SU-DHL-6 (cell line): Measurements from ENCODE around the gene AACS.
"Not testable (repeated sequence)": the region's sequence is repeated elsewhere in the genome, so short reads cannot be mapped to it uniquely, and the experiment has no call there.

Experiments
- H2AFZ ChIP-seq: fragments of 200-600 bp; sonication (generic); 2 replicates; pipeline ENCODE4 v1.6.1; 2014; ENCODE audit warnings: low read depth, mild to moderate bottlenecking, moderate library complexity, mixed read lengths, antibody characterized with exemption, low read length; ENCODE audit not compliant: severe bottlenecking
- H3F3A ChIP-seq: fragments of 200-600 bp; shearing (Covaris generic); 2 replicates; pipeline ENCODE4 v1.6.0; 2016; ENCODE audit warnings: antibody characterized with exemption, mild to moderate bottlenecking; ENCODE audit not compliant: insufficient read depth
- H3K27ac ChIP-seq: fragments of 200-600 bp; sonication (generic); 2 replicates; pipeline ENCODE4 v1.5.1; 2016; ENCODE audit warnings: low read depth, mild to moderate bottlenecking, low read length, moderate library complexity, mixed read lengths
- H3K27me3 ChIP-seq: fragments of 200-600 bp; sonication (generic), shearing (Covaris generic); 2 replicates; pipeline ENCODE4 v1.6.0; 2014; ENCODE audit warnings: mild to moderate bottlenecking, low read length
- H3K36me3 ChIP-seq: fragments of 200-600 bp; sonication (generic); 2 replicates; pipeline ENCODE4 v1.6.1; 2014; ENCODE audit warnings: mild to moderate bottlenecking, low read length, mixed read lengths
- H3K4me2 ChIP-seq: fragments of 300-600, 200-600 bp; shearing (Covaris generic), sonication (generic); 2 replicates; pipeline ENCODE4 v1.6.0; 2014; ENCODE audit warnings: low read length, low read depth, mild to moderate bottlenecking; ENCODE audit not compliant: poor library complexity, severe bottlenecking
- H3K4me3 ChIP-seq: fragments of 200-600 bp; sonication (generic); 2 replicates; pipeline ENCODE4 v1.5.1; 2014; ENCODE audit warnings: antibody characterized with exemption, low read length, mild to moderate bottlenecking, mixed read lengths; ENCODE audit not compliant: insufficient read depth, poor library complexity, severe bottlenecking
- H3K79me2 ChIP-seq: fragments of 200-600 bp; sonication (generic); 2 replicates; pipeline ENCODE4 v1.6.1; 2014; ENCODE audit warnings: mild to moderate bottlenecking, low read length, moderate library complexity; ENCODE audit not compliant: insufficient read depth
- H3K9ac ChIP-seq: fragments of 200-600 bp; sonication (generic); 2 replicates; pipeline ENCODE4 v1.7.0; 2014; ENCODE audit warnings: mild to moderate bottlenecking, low read length
- H3K9me2 ChIP-seq: fragments of 200-600 bp; sonication (generic); replicated peaks from 2 replicates; pipeline ENCODE4 v1.6.1; 2014; ENCODE audit warnings: low read length; ENCODE audit not compliant: insufficient read depth
- H3K9me3 ChIP-seq: fragments of 200-600 bp; sonication (generic); 2 replicates; pipeline ENCODE4 v1.6.1; 2014; ENCODE audit warnings: low read length, mixed read lengths; ENCODE audit not compliant: insufficient read depth
- H4K20me1 ChIP-seq: fragments of 200-600 bp; sonication (generic); 2 replicates; pipeline ENCODE4 v1.6.1; 2014; ENCODE audit warnings: low read depth, mild to moderate bottlenecking, antibody characterized with exemption, low read length, moderate library complexity, mixed read lengths
- EZH2phosphoT487 ChIP-seq: fragments of 200-600 bp; sonication (generic), shearing (Covaris generic); conservative IDR thresholded peaks from 2 replicates; pipeline ENCODE4 v1.6.1; 2018; ENCODE audit warnings: mild to moderate bottlenecking, antibody characterized with exemption, low read length, moderate library complexity, mixed read lengths
- TF ChIP-seq, protein P1 (sequence below): fragments of 200-600 bp; sonication (generic); IDR thresholded peaks from one replicate; pipeline ENCODE4 v1.5.1; 2017; ENCODE audit warnings: antibody characterized with exemption, mild to moderate bottlenecking, low read length, moderate library complexity; ENCODE audit not compliant: insufficient read depth, poor library complexity, severe bottlenecking

AACS gene

DNA sequence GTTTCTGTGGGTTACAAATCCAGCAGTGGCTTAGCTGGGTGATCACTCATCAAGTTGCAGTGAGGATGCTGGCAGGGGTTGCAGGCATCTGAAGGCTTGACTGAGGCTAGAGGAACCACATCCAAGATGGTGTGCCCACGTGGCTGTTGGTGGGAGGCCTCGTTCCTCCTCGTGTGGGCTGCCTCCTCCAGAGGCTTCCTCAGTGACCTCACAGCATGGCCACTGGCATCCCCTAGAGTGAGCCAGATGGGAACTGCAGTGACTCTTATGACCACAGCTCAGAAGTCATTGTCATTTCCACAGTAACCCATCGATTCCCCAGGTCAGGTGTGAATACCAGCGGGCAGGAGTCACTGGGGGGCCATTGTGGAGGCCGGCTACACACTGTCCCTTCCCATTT is 17.8 kb downstream of the AACS start:
- Histone ChIP-seq H3K9me2 (no peaks in the 10 kb centered on the region), H4K20me1 (no peaks in the 10 kb centered on the region), H3F3A (0 out of 2 replicates have a peak, but pooled peaks cover 8% of the 10 kb centered on the region), H3K27ac (no peak overlapping the region), H3K9ac (no peak overlapping the region), H3K9me3 (no peaks in the 10 kb centered on the region), H2AFZ (no peak overlapping the region), H3K4me2 (no peak overlapping the region), H3K4me3 (no peak overlapping the region), H3K27me3 (no peaks in the 10 kb centered on the region), H3K79me2 (no peaks in the 10 kb centered on the region), H3K36me3 (no peaks in the 10 kb centered on the region)
- TF ChIP-seq, protein P1, sequence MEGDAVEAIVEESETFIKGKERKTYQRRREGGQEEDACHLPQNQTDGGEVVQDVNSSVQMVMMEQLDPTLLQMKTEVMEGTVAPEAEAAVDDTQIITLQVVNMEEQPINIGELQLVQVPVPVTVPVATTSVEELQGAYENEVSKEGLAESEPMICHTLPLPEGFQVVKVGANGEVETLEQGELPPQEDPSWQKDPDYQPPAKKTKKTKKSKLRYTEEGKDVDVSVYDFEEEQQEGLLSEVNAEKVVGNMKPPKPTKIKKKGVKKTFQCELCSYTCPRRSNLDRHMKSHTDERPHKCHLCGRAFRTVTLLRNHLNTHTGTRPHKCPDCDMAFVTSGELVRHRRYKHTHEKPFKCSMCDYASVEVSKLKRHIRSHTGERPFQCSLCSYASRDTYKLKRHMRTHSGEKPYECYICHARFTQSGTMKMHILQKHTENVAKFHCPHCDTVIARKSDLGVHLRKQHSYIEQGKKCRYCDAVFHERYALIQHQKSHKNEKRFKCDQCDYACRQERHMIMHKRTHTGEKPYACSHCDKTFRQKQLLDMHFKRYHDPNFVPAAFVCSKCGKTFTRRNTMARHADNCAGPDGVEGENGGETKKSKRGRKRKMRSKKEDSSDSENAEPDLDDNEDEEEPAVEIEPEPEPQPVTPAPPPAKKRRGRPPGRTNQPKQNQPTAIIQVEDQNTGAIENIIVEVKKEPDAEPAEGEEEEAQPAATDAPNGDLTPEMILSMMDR: no peak
- TF ChIP-seq EZH2phosphoT487: no peak

DNA sequence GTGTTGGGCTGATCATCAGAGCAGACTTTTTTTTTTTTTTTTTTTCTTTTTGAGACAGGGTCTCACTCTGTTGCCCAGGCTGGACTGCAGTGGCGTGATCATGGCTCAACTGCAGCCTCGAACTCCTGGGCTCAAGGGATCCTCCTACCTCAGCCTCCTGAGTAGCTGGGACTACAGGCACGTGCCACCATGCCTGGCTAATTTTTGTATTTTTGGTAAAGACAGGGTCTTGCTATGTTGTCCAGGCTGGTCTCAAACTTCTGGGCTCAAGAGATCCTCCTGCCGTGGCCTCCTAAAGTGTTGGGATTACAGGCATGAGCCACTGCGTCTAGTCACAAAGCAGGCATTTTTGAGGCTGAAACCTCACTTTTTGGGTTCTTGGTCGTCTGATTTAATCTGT is 23.0 kb downstream of the AACS start:
- not testable (repeated sequence) for H3K4me3 ChIP-seq, H3K27me3 ChIP-seq, H3K79me2 ChIP-seq, H3K4me2 ChIP-seq, H3K27ac ChIP-seq, H3K9me2 ChIP-seq, H3K9me3 ChIP-seq, H2AFZ ChIP-seq, H3K9ac ChIP-seq, H3K36me3 ChIP-seq, H4K20me1 ChIP-seq, H3F3A ChIP-seq

DNA sequence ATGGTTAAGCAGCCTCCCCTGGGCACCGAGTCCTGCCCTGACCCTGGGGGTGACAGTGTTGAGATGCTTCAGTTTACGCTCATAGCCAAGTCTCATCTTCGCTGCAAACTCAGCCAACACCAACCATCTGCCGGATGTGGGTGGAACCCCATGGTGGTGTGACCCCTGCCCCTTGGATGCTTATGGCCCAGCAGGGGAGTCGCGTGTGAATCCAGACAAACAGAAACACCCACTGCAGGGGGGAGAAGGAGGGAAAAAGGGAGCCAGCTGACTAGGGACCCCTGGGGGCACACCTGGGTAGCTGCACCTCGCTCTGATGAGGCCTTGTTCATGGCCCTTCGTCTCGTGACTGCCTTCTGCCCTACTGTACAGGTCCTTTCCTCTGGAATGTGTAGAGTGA is 23.8 kb downstream of the AACS start:
- H3K4me3 ChIP-seq: no peak overlapping the region
- no peaks in the 10 kb centered on the region for H3K9me3 ChIP-seq
- H3F3A ChIP-seq: no peaks in the 10 kb centered on the region
- H3K4me2 ChIP-seq: no peak overlapping the region
- no peak overlapping the region for H3K27ac ChIP-seq
- no peaks in the 10 kb centered on the region for H3K79me2 ChIP-seq
- no peaks in the 10 kb centered on the region for H3K36me3 ChIP-seq
- H3K27me3 ChIP-seq: no peaks in the 10 kb centered on the region
- H3K9ac ChIP-seq: no peak overlapping the region
- no peak overlapping the region for H2AFZ ChIP-seq
- TF ChIP-seq, protein P1: no peak
- no peaks in the 10 kb centered on the region for H3K9me2 ChIP-seq
- H4K20me1 ChIP-seq: no peaks in the 10 kb centered on the region

DNA sequence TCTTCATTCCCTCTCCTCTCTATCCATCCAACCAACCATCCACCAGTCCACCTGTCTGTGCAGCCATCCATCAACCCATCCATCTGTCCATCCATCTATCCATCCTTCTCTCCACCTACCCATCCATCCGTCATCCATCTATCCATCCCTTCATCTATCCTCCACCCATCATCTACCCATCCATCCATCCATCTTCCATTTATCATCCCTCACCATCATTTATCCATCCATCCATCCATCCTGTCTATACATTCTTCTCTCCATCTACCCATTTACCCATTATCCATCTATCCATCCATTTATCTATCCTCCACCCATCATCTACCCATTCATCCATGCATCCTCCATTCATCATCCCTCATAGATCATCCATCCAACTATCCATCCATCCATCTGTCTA is 24.4 kb downstream of the AACS start:
- no peak overlapping the region for H3K4me2 ChIP-seq
- H3K9ac ChIP-seq: no peak overlapping the region
- H3K9me2 ChIP-seq: no peaks in the 10 kb centered on the region
- no peaks in the 10 kb centered on the region for H3F3A ChIP-seq
- H3K4me3 ChIP-seq: no peak overlapping the region
- no peaks in the 10 kb centered on the region for H3K79me2 ChIP-seq
- no peaks in the 10 kb centered on the region for H3K9me3 ChIP-seq
- no peaks in the 10 kb centered on the region for H3K36me3 ChIP-seq
- no peaks in the 10 kb centered on the region for H4K20me1 ChIP-seq
- H2AFZ ChIP-seq: no peak overlapping the region
- no peak for TF ChIP-seq EZH2phosphoT487
- TF ChIP-seq, protein P1: no peak
- no peak overlapping the region for H3K27ac ChIP-seq
- H3K27me3 ChIP-seq: no peaks in the 10 kb centered on the region
